ENCODE results near the gene OR2L5. TPM values are rescaled to one million over a fixed set of nuclear protein-coding genes. Genes with fewer than 3 reads are reported as not detected.

The OR2L5 gene
- under 1 TPM in 2 of 9 donors, not detected in 7; 0.22 to 0.34 TPM for total RNA-seq
- not detected for polyA plus RNA-seq
- long read RNA-seq, donor 1, result 0 reads
- long read RNA-seq, donor 2, result 0 reads
- long read RNA-seq, donor 3, result 0 reads
- long read RNA-seq, donor 4, result 0 reads
- long read RNA-seq, donor 5, result 0 reads
- long read RNA-seq, donor 6, result 0 reads
- long read RNA-seq, donor 7, result 0 reads
- long read RNA-seq, donor 8, result 0 reads
- long read RNA-seq, donor 9, result 0 reads
- long read RNA-seq, donor 10, result 0 reads

GRCh38 chr1:248013229-248013710 is at the start of gene OR2L5:
OR2L5 (plus strand) TSS chr1:248013660; CDS start chr1:248021948, 8,288 bp downstream.
- Histone ChIP-seq H3K27me3 (no peaks in the 10 kb centered on the region), H3K4me1 (replicated peaks in 1 of 2) (no peaks in the 10 kb centered on the region), H3K36me3 (replicated peaks in 1 of 2) (no peaks in the 10 kb centered on the region), H3K27ac (no peak within 1 kb of the TSS), H3K9me3 (replicated peaks in 1 of 3) (peaks cover 0 to 8% (median 0%) of the 10 kb centered on the region in 3 donors), H3K4me3 (no peak within 1 kb of the TSS)
- WGBS, 4 donors, result 82 to 84% (median 83%) methylated on average over 2 of the region's 2 CpGs
- TF ChIP-seq CTCF (IDR thresholded peaks at IDR 0.05) (no peak), POLR2A (IDR thresholded peaks at IDR 0.05) (no peak)
- intact Hi-C loops (cut with DNase I), result no loop called here
- no peak for DNase-seq

GRCh38 chr1:247964933-247965332 is 48.5 kb upstream of the OR2L5 start, which contains the start of gene OR2AK2:
OR2AK2 (plus strand) TSS chr1:247965233; CDS start chr1:247965377, 144 bp downstream.
- no peaks in the 10 kb centered on the region for H3K4me1 ChIP-seq (replicated peaks in 1 of 2)
- intact Hi-C loops (cut with DNase I), result no loop called here
- WGBS, 4 donors, result 84 to 91% (median 89%) methylated on average over 2 of the region's 2 CpGs
- TF ChIP-seq POLR2A (IDR thresholded peaks at IDR 0.05) (no peak), CTCF (IDR thresholded peaks at IDR 0.05) (no peak)
- H3K9me3 ChIP-seq (replicated peaks in 1 of 3), result no peaks in the 10 kb centered on the region
- H3K4me3 ChIP-seq, result no peak within 1 kb of the TSS
- H3K27ac ChIP-seq, result no peak within 1 kb of the TSS
- no peaks in the 10 kb centered on the region for H3K27me3 ChIP-seq
- no peak for DNase-seq
- H3K36me3 ChIP-seq (replicated peaks in 1 of 2), result no peaks in the 10 kb centered on the region

- no peak overlapping the region for H3K4me3 ChIP-seq
- DNase-seq, result no peak
- intact Hi-C loops (cut with DNase I), result no loop called here
- H3K27ac ChIP-seq, result no peak overlapping the region
- H3K4me1 ChIP-seq (replicated peaks in 1 of 2), result no peaks in the 10 kb centered on the region
- 55 to 72% (median 64%) methylated on average over 5 of the region's 5 CpGs for WGBS, 4 donors
- H3K36me3 ChIP-seq (replicated peaks in 1 of 2), result no peaks in the 10 kb centered on the region
- H3K27me3 ChIP-seq, result no peaks in the 10 kb centered on the region
- TF ChIP-seq POLR2A (IDR thresholded peaks at IDR 0.05) (no peak), CTCF (IDR thresholded peaks at IDR 0.05) (no peak)
- no peaks in the 10 kb centered on the region for H3K9me3 ChIP-seq (replicated peaks in 1 of 3)
Observed at GRCh38 chr1:247966532-247967204, 46.8 kb upstream of the OR2L5 start.

GRCh38 chr1:247992986-247993385 is 20.5 kb upstream of the OR2L5 start:
- WGBS, 4 donors, result 36 to 53% (median 47%) methylated on average over 2 of the region's 2 CpGs
- no peak overlapping the region for H3K4me3 ChIP-seq
- intact Hi-C loops (cut with DNase I), result no loop called here
- no peaks in the 10 kb centered on the region for H3K9me3 ChIP-seq (replicated peaks in 1 of 3)
- no peaks in the 10 kb centered on the region for H3K4me1 ChIP-seq (replicated peaks in 1 of 2)
- TF ChIP-seq POLR2A (IDR thresholded peaks at IDR 0.05) (no peak), CTCF (IDR thresholded peaks at IDR 0.05) (no peak)
- H3K36me3 ChIP-seq (replicated peaks in 1 of 2), result no peaks in the 10 kb centered on the region
- H3K27ac ChIP-seq, result no peak overlapping the region
- no peaks in the 10 kb centered on the region for H3K27me3 ChIP-seq
- no peak for DNase-seq
